Neuronal stem cell (in vitro differentiated cells): Measurements from ENCODE around the gene SPANXN2.

ENCODE experiments used
- DNase-seq: peaks from one replicate; pipeline ENCODE4 v3.0.0-alpha.2; 2013; ENCODE audit warnings: low spot score
- H2AFZ ChIP-seq: one replicate; pipeline ENCODE4 v1.6.1; 2013; ENCODE audit warnings: mild to moderate bottlenecking, low read length, inconsistent platforms
- H2AK5ac ChIP-seq: 2 replicates; pipeline ENCODE4 v1.6.1; 2013; ENCODE audit warnings: low read depth, mild to moderate bottlenecking, inconsistent platforms, low read length, moderate library complexity, mixed read lengths
- H2BK120ac ChIP-seq: 2 replicates; pipeline ENCODE4 v1.6.1; 2013; ENCODE audit warnings: low read depth, mild to moderate bottlenecking, inconsistent platforms, low read length, moderate library complexity, mixed read lengths
- H2BK12ac ChIP-seq: one replicate; pipeline ENCODE4 v1.6.1; 2013; ENCODE audit warnings: low read length, inconsistent platforms
- H2BK15ac ChIP-seq: 2 replicates; pipeline ENCODE4 v1.6.1; 2013; ENCODE audit warnings: mild to moderate bottlenecking, low read length, inconsistent platforms, mixed read lengths
- H2BK5ac ChIP-seq: one replicate; pipeline ENCODE4 v1.6.1; 2013; ENCODE audit warnings: inconsistent platforms, mild to moderate bottlenecking, low read length, moderate library complexity
- H3K14ac ChIP-seq: one replicate; pipeline ENCODE4 v1.6.1; 2013; ENCODE audit warnings: low read length, inconsistent platforms
- H3K18ac ChIP-seq: 2 replicates; pipeline ENCODE4 v1.6.1; 2013; ENCODE audit warnings: low read length, inconsistent platforms
- H3K23ac ChIP-seq: 2 replicates; pipeline ENCODE4 v1.6.1; 2013; ENCODE audit warnings: low read depth, mild to moderate bottlenecking, mixed read lengths, low read length, inconsistent platforms; ENCODE audit not compliant: poor library complexity
- H3K27ac ChIP-seq: replicated peaks from 3 replicates; pipeline ENCODE4 v1.5.1; 2013; ENCODE audit warnings: low read length, inconsistent platforms
- H3K27me3 ChIP-seq, 3 experiments: 2 replicates each; pipeline ENCODE4 v1.6.1; 2013; ENCODE audit warnings: low read length in 3 of 3, mild to moderate bottlenecking in 2 of 3, inconsistent platforms in 1 of 3, low read depth in 1 of 3, mixed read lengths in 1 of 3, moderate library complexity in 1 of 3; ENCODE audit not compliant: control insufficient read depth in 3 of 3, insufficient read depth in 3 of 3
- H3K36me3 ChIP-seq, 2 donors: replicated peaks in 1 of 2; 2 replicates each; pipeline ENCODE4 v1.6.1; 2013; ENCODE audit warnings: low read length in 2 of 2; ENCODE audit not compliant: control insufficient read depth in 2 of 2, insufficient read depth in 2 of 2
- H3K4ac ChIP-seq: 2 replicates; pipeline ENCODE4 v1.6.1; 2013; ENCODE audit warnings: inconsistent platforms, mild to moderate bottlenecking, low read length, moderate library complexity
- H3K4me1 ChIP-seq, 2 donors: 1 replicate in 1 of 2; 2 replicates in 1 of 2; pipeline ENCODE4 v1.6.1; 2013; ENCODE audit warnings: low read length in 2 of 2, low read depth in 1 of 2; ENCODE audit not compliant: control insufficient read depth in 2 of 2, insufficient read depth in 1 of 2
- H3K4me2 ChIP-seq: one replicate; pipeline ENCODE4 v1.6.1; 2013; ENCODE audit warnings: mild to moderate bottlenecking, low read length, inconsistent platforms; ENCODE audit not compliant: insufficient read depth, poor library complexity, severe bottlenecking
- H3K4me3 ChIP-seq, 2 donors: 2 replicates each; pipeline ENCODE4 v1.5.1; 2013; ENCODE audit warnings: low read length in 2 of 2, mild to moderate bottlenecking in 2 of 2, inconsistent platforms in 1 of 2, moderate library complexity in 1 of 2
- H3K79me1 ChIP-seq: one replicate; pipeline ENCODE4 v1.6.1; 2013; ENCODE audit warnings: low read depth, mild to moderate bottlenecking, inconsistent platforms, low read length, moderate library complexity
- H3K9ac ChIP-seq: one replicate; pipeline ENCODE4 v1.6.1; 2013; ENCODE audit warnings: mild to moderate bottlenecking, low read depth, low read length, inconsistent platforms; ENCODE audit not compliant: poor library complexity
- H3K9me3 ChIP-seq, 2 donors: replicated peaks in 1 of 2; 2 replicates each; pipeline versions ENCODE3 to v1.6.1; 2013; ENCODE audit warnings: low read length in 2 of 2, mild to moderate bottlenecking in 2 of 2, inconsistent platforms in 1 of 2, low read depth in 1 of 2, mixed read lengths in 1 of 2, moderate library complexity in 1 of 2; ENCODE audit not compliant: control insufficient read depth in 2 of 2, insufficient read depth in 1 of 2
- H4K8ac ChIP-seq: one replicate; pipeline ENCODE4 v1.6.1; 2013; ENCODE audit warnings: low read depth, mild to moderate bottlenecking, inconsistent platforms, low read length, moderate library complexity
- H4K91ac ChIP-seq: one replicate; pipeline ENCODE4 v1.6.1; 2013; ENCODE audit warnings: low read length, low read depth, mild to moderate bottlenecking, inconsistent platforms; ENCODE audit not compliant: poor library complexity
- WGBS, 2 donors: extraction: QIAGEN DNeasy Blood & Tissue Kit; methylation state at CpG; one replicate each; pipeline ENCODE4 v1.1.7; 2013; ENCODE audit warnings: missing lambda C conversion rate in 2 of 2, mixed read lengths in 1 of 2; ENCODE audit not compliant: insufficient read length in 2 of 2, insufficient replicate concordance in 1 of 2; ENCODE audit errors: extremely low coverage in 2 of 2; 5-methylcytosine and 5-hydroxymethylcytosine counted together

The SPANXN2 gene

DNA sequence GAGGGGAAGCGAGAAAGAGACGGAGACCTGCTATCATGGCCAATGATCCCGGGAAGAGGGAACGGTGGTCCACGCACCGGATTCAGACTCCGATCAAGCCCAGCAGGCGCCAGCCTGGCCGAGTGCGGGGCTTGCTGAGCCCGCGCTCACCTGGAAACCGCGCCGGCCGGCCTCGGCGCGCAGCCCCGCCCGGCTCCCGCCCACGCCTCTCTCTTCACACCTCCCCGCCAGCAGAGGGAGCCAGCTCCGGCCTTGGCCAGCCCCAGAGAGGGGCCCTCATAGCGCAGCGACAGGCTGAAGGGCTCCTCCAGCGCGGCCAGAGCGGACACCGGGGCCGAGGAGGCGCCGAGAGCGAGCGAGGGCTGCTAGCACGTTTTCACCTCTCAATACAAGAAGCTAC lies 36.8 kb upstream of the SPANXN2 start:
- Histone ChIP-seq H2AFZ (peak overlapping the region; percentile 91), H2BK12ac (no peak overlapping the region), H2BK15ac (no peak overlapping the region), H3K79me1 (no peaks in the 10 kb centered on the region), H3K14ac (no peak overlapping the region), H3K4me2 (no peak overlapping the region), H3K27ac (no peak overlapping the region), H2AK5ac (no peak overlapping the region), H3K4me3 (peak overlapping the region in 1 of 2 donors; percentile 62), H2BK5ac (no peak overlapping the region), H3K4me1 (peaks cover 0 to 2% of the 10 kb centered on the region in 2 donors), H3K27me3 (no peaks in the 10 kb centered on the region), H3K18ac (no peak overlapping the region), H3K4ac (no peak overlapping the region), H3K9me3 (no peaks in the 10 kb centered on the region), H3K23ac (no peak overlapping the region), H3K36me3 (no peaks in the 10 kb centered on the region), H2BK120ac (no peak overlapping the region), H4K8ac (no peak overlapping the region), H3K9ac (no peak overlapping the region), H4K91ac (no peak overlapping the region)
- no peak for DNase-seq
- no CpG with 5 or more reads among the region's 37 CpGs for WGBS, 2 donors

GRCh38 chrX:143754183-143754582 lies 33.6 kb upstream of the SPANXN2 start:
- Histone ChIP-seq H2BK120ac (no peak overlapping the region), H3K79me1 (no peaks in the 10 kb centered on the region), H3K4me2 (no peak overlapping the region), H3K4ac (no peak overlapping the region), H3K18ac (no peak overlapping the region), H3K9ac (no peak overlapping the region), H3K27me3 (no peaks in the 10 kb centered on the region), H3K36me3 (no peaks in the 10 kb centered on the region), H4K91ac (no peak overlapping the region), H4K8ac (no peak overlapping the region), H2AK5ac (no peak overlapping the region), H3K27ac (no peak overlapping the region), H2BK5ac (no peak overlapping the region), H3K4me1 (peaks cover 0 to 2% of the 10 kb centered on the region in 2 donors), H3K4me3 (no peak overlapping the region), H2BK15ac (no peak overlapping the region), H3K14ac (no peak overlapping the region), H3K9me3 (no peaks in the 10 kb centered on the region), H3K23ac (no peak overlapping the region), H2BK12ac (no peak overlapping the region), H2AFZ (no peak overlapping the region)
- WGBS, 2 donors = no CpG with 5 or more reads among the region's 3 CpGs
- no peak for DNase-seq

DNA sequence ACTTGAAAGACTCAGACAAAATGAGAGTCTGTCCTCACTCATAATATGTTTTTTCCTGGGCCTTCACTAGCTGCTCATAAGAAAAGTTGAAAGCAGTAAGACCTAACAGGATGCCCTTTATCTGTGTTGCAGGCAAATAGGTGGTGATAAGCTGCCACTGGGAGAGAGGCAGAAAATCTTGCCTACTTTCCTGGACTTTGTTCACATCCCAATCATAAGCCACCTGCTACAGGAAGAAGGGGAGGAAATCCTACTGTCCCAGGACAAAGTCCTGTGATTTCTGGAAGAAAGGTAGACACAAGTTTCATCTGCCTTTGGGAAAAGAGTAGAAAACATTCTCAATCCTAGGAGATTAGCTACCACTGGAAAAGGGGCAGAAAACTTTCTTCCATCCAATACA lies 13.3 kb upstream of the SPANXN2 start:
- Histone ChIP-seq H3K23ac (no peak overlapping the region), H2AFZ (no peak overlapping the region), H2BK12ac (no peak overlapping the region), H3K14ac (no peak overlapping the region), H3K9me3 (no peaks in the 10 kb centered on the region), H2BK5ac (no peak overlapping the region), H3K79me1 (no peaks in the 10 kb centered on the region), H3K9ac (no peak overlapping the region), H3K27ac (no peak overlapping the region), H3K4me3 (no peak overlapping the region), H3K27me3 (no peaks in the 10 kb centered on the region), H2BK15ac (no peak overlapping the region), H3K4ac (no peak overlapping the region), H3K4me2 (no peak overlapping the region), H3K18ac (no peak overlapping the region), H4K91ac (no peak overlapping the region), H2AK5ac (no peak overlapping the region), H4K8ac (no peak overlapping the region), H2BK120ac (no peak overlapping the region), H3K4me1 (no peaks in the 10 kb centered on the region), H3K36me3 (no peaks in the 10 kb centered on the region)
- no peak for DNase-seq

DNA sequence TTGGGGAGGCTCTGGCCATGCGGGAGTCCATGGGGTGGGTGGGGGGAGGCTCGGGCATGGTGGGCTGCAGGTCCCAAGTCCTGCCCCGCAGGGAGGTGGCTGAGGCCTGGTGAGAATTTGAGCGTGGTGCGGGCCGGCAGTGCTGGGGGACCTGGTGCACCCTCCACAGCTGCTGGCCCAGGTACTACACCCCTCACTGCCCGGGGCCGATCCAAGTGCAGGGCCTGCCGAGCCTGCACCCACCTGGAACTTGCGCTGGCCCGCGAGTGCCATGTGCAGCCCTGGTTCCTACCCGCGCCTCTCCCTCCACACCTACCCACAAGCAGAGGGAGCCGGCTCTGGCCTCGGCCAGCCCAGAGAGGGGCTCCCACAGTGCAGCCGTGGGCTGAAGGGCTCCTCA lies 5.7 kb upstream of the SPANXN2 start:
- H2AK5ac ChIP-seq = no peak overlapping the region
- H2BK5ac ChIP-seq = no peak overlapping the region
- no peak overlapping the region for H3K14ac ChIP-seq
- H3K79me1 ChIP-seq = no peaks in the 10 kb centered on the region
- H3K9me3 ChIP-seq = no peaks in the 10 kb centered on the region
- no peak overlapping the region for H4K91ac ChIP-seq
- H2AFZ ChIP-seq = no peak overlapping the region
- H3K36me3 ChIP-seq = no peaks in the 10 kb centered on the region
- no peaks in the 10 kb centered on the region for H3K27me3 ChIP-seq
- no CpG with 5 or more reads among the region's 17 CpGs for WGBS, 2 donors
- no peak overlapping the region for H2BK12ac ChIP-seq
- no peak overlapping the region for H3K9ac ChIP-seq
- H3K4ac ChIP-seq = no peak overlapping the region
- no peak overlapping the region for H3K4me3 ChIP-seq
- H3K23ac ChIP-seq = no peak overlapping the region
- H3K4me1 ChIP-seq = no peaks in the 10 kb centered on the region
- DNase-seq = no peak
- H3K18ac ChIP-seq = no peak overlapping the region
- H2BK15ac ChIP-seq = no peak overlapping the region
- no peak overlapping the region for H3K27ac ChIP-seq
- no peak overlapping the region for H2BK120ac ChIP-seq
- H4K8ac ChIP-seq = no peak overlapping the region
- H3K4me2 ChIP-seq = no peak overlapping the region
